Hematopoietic multipotent progenitor cell treated with erythropoietin and hydrocortisone succinate and interleukin-3 and kit ligand, for 8 days (in vitro differentiated cells): Measurements from ENCODE around the gene UBASH3B.

Source experiments
- DNase-seq: peaks from one replicate; pipeline ENCODE4 v3.0.0-alpha.2; 2015

Gene UBASH3B

GRCh38 chr11:122791411-122791810 lies 135.9 kb downstream of the UBASH3B start:
- DNase-seq: no peak

- no peak for DNase-seq
Measured at GRCh38 chr11:122791836-122792235, 136.3 kb downstream of the UBASH3B start.

GRCh38 chr11:122793515-122793914 lies 138.0 kb downstream of the UBASH3B start:
- DNase-seq: no peak

GRCh38 chr11:122795307-122795706 lies 139.8 kb downstream of the UBASH3B start:
- no peak for DNase-seq

GRCh38 chr11:122796128-122796717 lies 140.7 kb downstream of the UBASH3B start:
- peak; percentile 54 for DNase-seq

GRCh38 chr11:122797651-122798050 lies 142.1 kb downstream of the UBASH3B start:
- DNase-seq: no peak

GRCh38 chr11:122799406-122800105 lies 144.0 kb downstream of the UBASH3B start:
- no peak for DNase-seq

- DNase-seq: no peak
Measured at GRCh38 chr11:122802876-122803275, 147.4 kb downstream of the UBASH3B start.

GRCh38 chr11:122803306-122803705 lies 147.8 kb downstream of the UBASH3B start:
- no peak for DNase-seq

- DNase-seq: no peak
Measured at GRCh38 chr11:122803716-122804115, 148.2 kb downstream of the UBASH3B start.

GRCh38 chr11:122804161-122804560 lies 148.6 kb downstream of the UBASH3B start:
- no peak for DNase-seq

GRCh38 chr11:122804796-122805195 lies 149.3 kb downstream of the UBASH3B start:
- no peak for DNase-seq

GRCh38 chr11:122807731-122808477 lies 152.4 kb downstream of the UBASH3B start:
- DNase-seq: no peak

- DNase-seq: no peak
Measured at GRCh38 chr11:122808478-122808869, 153.0 kb downstream of the UBASH3B start.

GRCh38 chr11:122809866-122810265 lies 154.3 kb downstream of the UBASH3B start:
- no peak for DNase-seq

- no peak for DNase-seq
Measured at GRCh38 chr11:122811721-122812120, 156.2 kb downstream of the UBASH3B start.

GRCh38 chr11:122812638-122813037 lies 157.1 kb downstream of the UBASH3B start:
- DNase-seq: no peak

- DNase-seq: no peak
Measured at GRCh38 chr11:122813176-122813893, 157.8 kb downstream of the UBASH3B start.

GRCh38 chr11:122813894-122814270 lies 158.4 kb downstream of the UBASH3B start:
- DNase-seq: no peak

- DNase-seq: no peak
Measured at GRCh38 chr11:122814401-122814800, 158.9 kb downstream of the UBASH3B start.

GRCh38 chr11:122815900-122816299 lies 160.4 kb downstream of the UBASH3B start:
- no peak for DNase-seq

- DNase-seq: no peak
Measured at GRCh38 chr11:122816761-122817520, 161.4 kb downstream of the UBASH3B start.

- no peak for DNase-seq
Measured at GRCh38 chr11:122820158-122820557, 164.6 kb downstream of the UBASH3B start.
